Measurements from ENCODE around the gene DCLK2.

The DCLK2 gene

DNA sequence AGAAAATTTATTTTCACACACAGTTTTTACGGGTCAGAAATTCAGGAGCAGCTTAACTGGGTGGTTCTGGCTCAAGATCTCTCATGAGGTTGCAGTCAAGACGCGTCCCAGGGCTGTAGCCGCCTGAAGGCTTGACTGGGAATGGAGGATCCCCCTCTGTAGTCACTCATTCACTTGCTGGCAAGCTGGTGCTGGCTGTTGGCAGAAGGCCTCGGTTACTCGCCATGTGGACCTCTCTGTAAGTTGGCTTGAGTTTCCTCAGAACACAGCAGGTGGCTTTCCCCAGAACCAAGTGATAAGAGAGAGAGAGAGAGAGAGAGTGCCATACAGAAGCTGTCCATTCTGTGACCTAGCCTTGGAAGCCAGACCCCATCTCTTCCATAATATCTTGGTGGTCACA lies 132.8 kb downstream of the DCLK2 start:
- peak; percentile 31 for DNase-seq (ENCODE audit: low spot score)

DNA sequence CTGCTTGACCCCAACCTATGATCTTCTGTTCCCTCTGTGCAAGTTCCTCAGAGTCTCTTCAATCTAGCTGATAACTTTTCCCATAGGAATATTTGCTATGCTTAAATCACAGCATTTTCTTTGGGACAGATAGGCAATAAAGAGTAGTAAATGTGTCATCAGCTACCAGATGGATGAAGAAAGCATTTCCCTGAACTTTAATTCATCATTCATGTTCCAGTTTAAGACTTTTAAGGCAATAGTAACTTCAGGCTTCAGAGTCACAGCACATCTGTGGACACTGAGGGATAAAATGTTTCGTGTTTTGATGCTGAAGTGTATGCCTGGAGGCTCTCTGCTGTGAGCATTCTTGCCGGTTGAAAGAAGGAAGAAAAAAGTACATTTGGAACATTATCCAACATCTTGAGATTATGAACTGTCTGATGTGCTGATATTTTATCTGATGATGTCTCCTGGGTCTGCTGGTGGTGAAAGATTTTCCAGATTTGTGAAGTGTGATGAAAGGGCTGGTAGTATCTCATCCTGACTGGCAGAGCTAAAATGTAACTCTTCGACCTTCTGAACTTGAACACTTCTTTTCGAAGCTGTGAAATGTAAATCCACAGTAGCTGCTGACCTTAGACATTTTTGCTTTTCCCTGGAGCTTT lies 133.7 kb downstream of the DCLK2 start:
- no peak for DNase-seq (ENCODE audit: low spot score)

DNA sequence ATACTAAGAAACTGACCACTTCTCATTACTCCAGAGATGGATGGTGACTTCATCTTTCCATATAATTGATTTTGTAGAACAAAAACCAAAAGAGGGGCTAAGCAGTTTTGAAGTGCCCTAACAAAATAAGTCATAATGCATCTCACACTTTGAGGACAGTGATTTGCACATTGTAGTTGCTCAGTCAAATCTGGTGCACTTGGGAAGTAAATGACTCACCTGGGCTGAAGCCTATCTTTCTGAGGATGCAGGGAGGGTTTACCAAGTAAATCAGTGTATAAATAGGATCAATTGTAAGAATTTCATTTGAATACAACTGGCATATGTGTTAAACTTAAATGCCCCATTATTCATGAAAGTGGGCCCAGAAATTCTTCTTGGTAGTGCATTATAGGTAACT lies 134.2 kb downstream of the DCLK2 start:
- DNase-seq (ENCODE audit: low spot score) = no peak

DNA sequence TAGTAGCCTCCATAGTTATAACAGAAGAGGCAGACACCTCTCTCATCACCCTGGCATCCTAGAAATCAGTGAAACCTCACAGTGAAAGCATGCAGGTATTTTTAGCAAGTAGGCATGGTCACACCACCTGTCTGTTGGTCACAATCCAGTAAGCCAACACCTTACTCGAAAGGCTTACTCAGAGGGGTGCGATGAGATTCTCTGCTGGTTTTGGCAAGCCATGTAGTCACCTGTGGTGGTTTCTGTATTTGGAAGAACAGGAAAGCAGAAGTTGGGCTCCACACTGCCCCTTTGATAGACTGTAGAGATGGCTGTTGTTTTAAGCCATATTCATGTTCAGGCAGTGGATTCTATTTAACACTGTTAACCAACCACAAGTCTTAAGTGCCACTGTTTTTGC lies 134.7 kb downstream of the DCLK2 start:
- DNase-seq (ENCODE audit: low spot score) = no peak

DNA sequence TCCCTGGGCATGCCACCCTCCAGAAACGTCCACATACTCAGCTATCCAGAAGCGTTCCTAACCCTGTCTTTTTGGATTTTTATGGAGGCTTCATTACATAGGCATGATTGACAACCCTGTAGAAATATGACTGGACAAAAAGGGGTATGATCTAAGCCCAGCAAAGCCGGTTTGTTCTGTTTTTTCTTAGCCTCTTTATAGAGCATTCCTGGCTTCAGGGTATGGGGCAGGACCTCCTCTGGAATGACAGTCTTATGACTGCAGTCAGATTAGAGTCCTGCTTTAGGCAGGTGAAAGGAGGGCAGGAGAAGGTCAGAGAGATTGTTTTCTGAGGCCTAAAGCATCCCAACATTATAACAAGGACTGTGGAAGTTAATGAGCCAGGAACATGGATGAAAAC lies 137.4 kb downstream of the DCLK2 start:
- DNase-seq (ENCODE audit: low spot score) = no peak

DNA sequence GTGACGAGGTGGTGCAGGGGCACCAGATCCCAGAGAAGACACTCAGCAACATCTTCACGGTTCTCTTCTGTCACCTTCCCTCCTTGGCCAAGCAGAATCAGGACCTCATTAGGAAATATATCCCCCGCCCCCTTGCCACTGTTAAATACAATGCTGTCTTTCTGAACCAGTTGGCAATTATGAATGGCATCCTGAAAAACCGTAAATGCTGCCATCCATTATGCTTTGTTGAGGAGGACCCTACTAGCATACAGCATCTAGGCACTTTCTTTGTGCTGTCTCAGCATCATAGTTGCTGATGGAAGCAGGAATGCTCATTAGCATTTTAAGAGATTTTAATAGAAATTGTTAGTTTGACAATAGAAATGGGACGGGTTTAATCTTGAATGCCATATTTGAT lies 138.5 kb downstream of the DCLK2 start:
- peak; percentile 97 for DNase-seq (ENCODE audit: low spot score)

DNA sequence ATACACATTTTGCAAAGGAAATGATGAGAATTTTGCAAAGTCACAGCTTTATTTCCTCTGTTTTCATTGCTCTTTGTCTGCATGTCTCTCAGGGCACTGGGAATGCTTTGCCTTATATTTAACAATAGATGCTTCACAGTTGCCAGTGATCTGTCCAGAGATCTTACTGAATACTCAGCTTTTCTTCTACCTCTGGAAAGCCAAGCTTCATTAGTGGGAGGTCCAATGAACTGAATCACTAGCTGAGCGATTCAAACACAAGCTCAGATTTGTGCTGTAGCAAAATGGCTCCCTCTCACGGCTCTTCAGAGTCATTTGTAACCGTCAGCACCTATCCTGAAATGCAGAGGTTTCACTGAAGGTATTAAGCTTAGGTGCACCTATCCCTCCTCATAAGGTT lies 138.9 kb downstream of the DCLK2 start:
- peak; percentile 95 for DNase-seq (ENCODE audit: low spot score)

DNA sequence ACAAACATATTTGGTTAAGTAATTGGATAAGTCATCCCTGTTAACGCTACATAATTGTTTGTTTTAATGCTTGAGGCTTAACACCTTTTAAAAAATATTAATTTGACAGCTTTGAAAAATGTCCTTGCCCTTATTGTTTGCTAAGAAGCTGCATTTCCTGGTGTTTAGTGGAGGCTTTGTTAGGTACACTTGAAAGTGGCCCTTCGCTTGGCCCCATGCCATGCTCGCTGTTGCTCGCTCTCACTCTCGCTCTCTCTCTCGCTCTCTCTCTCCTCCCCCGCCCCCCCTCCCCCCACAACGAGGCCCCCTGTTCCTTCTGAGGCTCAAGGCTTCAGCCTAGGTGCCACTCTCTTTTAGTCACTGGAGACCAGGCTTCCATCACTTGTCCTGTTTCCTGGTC lies 139.6 kb downstream of the DCLK2 start:
- no peak for DNase-seq (ENCODE audit: low spot score)

DNA sequence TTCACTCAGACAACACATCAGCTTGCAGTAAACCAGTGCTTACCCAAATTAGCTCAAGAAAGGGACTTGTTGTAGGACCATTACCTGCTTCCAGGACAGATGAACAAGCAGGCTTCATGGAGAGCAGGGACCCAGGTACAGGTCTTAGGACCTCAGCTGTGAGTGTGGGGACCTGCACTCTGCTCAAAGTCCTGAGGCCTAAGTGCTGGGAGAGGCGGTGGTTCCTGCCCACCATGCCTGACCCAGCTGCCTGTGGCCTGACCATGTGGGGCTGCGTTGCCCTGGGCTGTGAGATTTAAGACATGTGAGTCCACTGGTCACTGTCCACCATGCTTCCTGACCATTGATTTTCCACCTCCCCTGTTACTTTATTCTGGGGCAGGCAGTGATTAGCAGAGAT lies 140.2 kb downstream of the DCLK2 start:
- no peak for DNase-seq (ENCODE audit: low spot score)

DNA sequence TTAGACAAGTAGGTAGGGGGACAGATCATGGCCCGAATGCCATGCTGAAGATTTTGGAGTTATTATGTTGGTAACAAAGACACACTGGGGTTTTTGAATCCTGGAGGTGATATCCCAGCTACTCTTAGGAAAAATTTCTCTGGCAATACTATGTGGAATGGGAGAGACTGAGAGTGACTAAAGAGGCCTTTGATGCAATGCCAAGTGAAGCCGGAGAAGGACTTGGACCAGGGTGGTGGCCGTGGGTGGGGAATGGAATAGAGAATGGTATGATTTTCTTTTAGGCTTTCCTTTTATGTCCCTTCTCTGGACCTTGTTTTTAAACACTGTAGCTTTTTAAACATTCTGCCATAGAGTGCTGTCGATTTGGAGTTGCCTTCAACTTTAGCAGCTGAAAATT lies 141.6 kb downstream of the DCLK2 start:
- no peak for DNase-seq (ENCODE audit: low spot score)

DNA sequence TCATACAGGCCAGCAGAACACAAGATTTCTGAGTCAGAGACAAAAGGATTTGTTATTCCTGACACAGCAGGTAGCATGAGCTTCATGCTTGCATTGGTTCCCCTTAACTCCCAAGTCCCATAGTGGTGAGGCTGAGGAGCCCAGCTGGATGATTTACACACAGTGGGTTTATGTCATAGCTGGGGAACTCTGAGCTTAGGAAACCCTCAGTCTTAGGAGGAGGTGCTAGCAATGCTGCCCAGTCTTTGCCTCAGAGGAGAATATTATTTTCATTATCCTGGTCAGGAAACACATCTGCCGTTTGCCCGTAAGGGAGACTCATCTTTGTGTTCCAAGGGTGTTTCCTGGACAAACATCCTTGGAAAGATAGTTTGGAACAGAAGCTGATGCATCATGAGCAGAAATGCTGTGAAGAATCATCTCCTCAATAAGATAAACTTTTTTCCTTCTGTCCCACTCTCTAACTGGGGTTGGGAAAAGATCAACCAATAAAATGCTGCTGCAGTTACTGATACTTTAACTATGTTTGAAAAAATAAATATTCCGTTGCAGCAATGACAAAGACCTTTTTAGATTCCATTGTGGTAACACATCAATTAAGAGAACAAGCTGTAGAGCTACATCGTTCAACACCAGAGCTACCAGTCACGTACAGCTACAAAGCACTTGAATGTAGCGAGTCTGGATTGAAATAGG lies 146.8 kb downstream of the DCLK2 start:
- DNase-seq (ENCODE audit: low spot score) = no peak

DNA sequence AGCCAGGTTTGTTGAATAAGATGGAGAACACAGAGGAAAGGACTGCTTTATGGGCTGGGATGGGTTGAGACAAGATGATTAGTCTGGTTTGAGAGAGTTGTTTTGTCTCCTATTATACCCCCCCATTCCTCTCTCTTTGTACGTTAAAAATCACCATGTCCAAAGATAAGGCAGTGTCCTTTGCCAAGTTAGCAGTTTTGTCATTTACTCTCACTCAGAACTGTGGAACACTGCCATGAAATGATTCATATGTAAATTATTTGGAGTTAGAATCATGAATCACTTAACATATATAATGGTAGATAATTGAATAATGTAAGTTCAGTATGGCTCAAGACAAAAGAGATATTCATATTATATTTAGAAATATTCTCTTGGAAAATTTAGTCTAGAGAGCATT lies 151.3 kb downstream of the DCLK2 start:
- DNase-seq (ENCODE audit: low spot score) = no peak

DNA sequence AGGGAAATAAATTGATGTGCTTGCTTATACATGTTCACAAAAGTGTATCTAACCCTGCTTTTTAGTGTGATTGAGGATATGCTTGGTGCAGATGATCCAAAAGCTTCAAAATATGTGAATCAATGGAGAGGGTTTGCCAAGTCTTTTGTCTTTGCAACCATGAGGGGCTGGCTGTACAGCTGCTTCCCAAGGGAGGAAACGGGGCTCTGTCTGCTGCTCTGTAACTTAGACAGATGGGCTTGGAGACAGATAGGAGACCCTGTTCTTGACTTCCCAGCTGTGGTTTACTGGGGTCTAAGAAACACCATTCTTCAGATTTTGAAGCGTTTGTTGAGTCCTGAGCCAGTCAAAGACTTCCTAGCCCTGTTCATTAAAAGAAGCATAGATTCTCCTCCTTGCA lies 152.3 kb downstream of the DCLK2 start:
- DNase-seq (ENCODE audit: low spot score) = no peak

DNA sequence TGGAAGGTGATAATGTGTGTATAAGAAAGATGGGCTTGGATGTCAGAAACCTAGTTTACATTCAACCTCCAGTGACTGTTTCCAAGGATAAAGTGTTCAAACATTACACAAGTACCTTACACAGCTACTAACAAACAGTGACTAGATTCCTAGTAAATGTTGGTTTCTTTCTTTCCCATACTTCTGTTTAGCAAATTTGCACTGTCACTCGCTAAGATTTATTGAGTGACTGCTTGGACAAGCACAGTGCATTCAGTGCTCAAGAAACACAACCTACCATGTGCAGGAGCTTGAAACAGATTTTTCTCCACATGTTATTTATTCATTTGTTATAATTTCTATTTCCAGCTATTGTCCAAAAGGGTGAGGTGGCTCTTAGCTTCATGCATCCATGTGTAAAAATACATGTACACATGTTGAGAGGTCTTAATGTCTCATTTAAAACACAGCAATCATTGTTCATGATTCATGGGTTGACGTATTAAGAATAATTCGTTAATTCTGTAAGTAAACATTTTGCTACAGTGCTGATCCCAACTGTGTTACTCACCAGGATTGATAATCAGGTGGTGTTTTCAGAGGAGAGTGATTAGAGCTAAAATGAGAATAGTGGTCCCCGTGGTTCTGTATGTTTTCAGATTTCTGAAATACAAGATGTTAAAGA lies 153.0 kb downstream of the DCLK2 start:
- DNase-seq (ENCODE audit: low spot score) = no peak

DNA sequence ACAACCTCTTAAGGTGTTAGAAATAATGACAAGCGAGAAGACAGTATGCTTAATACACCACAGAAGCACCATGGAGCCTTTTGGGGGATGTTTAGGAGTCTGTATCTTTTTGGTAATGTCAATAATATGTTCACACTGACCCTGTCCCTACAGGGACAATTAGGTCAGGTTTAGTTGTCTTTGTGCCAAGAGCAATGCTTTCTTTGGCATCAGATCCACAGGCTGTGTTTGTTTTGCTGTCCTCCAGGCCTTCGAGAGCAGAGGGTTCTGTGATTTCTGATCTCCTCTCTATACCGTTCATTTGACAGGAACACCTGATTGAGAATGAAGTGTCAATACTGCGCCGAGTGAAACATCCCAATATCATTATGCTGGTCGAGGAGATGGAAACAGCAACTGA lies 153.8 kb downstream of the DCLK2 start:
- DNase-seq (ENCODE audit: low spot score) = no peak

DNA sequence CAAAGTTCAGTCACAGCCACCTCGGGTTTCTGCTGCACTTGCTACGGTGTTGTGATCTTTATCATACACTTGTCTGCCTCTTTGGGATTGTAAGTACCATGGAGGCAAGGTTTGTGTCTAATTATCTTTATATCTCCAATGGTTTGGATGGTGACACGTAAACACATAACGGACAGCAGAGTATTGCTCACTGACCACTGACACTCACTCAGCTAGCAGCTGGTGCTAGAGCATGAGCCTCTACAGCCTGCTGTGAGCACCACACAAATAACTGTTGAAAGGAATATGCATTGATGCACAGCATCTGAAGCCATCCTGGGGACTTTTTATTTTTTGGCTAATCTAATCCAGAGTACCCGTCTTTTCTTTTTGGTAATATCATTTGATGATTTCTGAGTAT lies 156.0 kb downstream of the DCLK2 start:
- no peak for DNase-seq (ENCODE audit: low spot score)

DNA sequence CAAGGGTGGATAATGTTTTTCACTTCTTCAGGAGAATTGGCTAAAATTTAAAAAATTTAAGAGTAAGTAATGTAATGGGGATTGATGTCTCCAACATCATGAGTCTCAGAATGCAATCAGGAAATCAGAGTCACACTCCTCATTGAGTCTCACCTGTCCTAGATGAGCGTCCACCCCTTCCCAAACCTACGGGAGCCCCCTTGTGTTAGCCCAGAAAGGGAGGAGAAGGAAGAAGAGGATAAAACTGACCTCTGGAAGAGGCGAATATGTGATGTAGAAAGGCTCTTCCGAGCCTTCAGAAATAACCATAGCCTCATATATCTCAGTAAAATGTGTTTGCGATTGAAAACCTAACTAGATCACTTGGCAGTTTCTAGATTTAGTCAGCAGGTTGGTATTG lies 157.1 kb downstream of the DCLK2 start:
- no peak for DNase-seq (ENCODE audit: low spot score)

DNA sequence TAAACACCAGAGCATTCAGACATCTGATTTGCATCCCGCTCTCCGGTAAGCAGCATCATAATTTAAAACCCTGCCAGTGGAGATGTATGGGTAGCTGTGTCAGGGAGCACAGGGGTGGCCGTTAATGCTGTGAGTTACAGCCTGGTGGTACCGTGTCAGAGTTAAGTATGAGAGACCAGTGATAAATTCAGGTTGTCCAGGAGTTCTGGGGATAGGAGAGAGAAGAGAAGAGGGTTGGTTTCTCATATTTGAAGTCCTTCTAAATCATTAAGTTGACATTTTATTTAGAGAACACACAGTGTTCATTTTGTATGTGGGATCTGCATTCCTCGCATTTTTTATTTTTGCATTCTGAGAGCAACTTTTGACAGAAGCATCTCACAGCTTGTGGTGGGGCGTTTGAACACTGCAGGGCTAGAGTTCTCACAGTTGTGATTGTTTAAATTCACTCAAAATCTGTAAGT lies 157.6 kb downstream of the DCLK2 start:
- DNase-seq (ENCODE audit: low spot score) = no peak

DNA sequence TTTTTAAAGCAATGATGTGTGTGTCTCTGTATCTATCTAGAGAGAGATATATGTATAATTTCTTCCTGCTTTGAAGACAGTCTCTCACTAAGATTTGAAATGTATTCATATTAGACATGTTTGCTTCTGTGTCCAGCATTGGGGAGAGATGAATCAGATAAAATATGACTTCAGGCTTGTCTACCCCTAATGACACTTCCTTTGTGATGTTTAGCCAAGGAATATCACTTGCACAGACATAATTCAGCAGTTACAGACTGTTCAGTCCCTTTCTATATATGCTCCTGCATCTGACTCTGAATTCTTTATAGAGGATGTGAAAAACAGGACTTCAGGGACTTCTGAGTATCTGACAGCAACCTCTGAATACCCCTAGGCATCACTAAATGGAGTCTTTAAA lies 158.4 kb downstream of the DCLK2 start:
- DNase-seq (ENCODE audit: low spot score) = no peak

DNA sequence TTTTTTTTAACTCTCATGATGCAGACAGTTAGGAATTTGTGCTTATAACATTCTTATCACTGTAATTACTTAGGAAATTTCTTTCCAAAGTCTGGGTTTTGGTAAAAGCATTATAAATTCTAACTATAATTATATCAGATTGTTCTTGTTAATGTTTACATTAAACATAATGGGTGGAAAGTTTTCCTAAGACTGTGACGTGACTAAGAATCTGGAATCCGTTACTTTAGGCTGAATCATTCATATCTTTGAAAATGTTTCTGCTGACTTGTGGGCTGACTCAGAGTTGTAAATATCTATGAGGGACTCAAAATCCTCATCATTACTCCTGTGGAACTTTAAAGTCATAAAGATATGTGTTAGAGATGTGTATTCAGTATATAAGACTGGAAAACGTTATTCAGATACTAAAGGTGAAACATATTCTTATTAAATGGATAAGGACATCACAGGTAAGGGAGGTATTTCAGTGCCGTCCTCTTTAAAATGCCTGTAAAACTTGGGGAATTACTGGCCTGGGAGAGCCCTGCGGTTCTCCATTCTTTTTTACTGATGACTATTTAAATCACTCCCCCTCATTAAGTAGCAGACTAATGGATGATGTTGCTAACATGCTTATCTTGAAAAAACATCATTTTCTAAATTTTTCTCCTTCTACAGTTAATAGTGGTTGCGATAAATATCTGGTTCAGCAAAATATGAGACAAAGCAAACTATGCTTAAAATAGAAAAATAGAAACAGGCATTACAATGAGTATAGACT lies 159.0 kb downstream of the DCLK2 start:
- no peak for DNase-seq (ENCODE audit: low spot score)

DNA sequence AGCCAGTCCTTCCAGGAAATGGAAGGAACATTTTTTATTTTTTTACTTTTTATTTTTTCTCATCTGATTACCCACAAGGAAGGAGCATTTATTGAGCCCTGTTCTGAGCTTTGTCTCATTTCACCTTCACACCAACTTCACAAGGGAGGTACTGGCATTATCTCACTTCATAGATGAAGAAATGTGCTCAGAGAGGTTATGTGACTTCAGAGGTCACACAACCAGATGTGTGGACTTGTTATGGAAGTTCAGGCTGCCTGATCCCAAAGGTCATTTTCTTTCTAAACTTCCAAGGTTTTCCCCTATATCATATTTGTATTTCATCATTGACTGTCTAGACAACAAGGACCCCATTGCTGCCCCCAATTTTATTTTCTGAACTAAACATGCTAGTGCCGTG lies 160.3 kb downstream of the DCLK2 start:
- no peak for DNase-seq (ENCODE audit: low spot score)

DNA sequence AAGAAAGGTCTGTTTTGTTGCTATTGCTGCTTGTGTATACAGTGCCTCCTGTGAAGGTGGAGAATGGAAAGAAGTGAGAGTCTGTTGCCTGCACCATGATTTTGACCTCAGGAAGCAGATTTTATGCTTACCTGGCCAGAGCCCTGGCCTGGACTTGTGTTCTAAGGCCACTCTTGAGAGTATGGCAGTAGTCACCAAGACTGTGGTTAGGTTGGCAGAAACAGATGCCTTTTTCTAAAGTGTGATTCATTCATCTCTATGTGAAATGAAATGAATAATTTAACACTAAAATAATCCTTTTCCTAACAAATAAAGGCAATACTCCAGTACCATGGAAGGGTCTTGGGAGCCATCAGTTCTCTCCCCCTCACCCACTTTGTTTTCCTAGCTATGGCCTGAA lies 161.8 kb downstream of the DCLK2 start:
- no peak for DNase-seq (ENCODE audit: low spot score)

All from pons (tissue), 1 donor.